ENCODE measurements around the gene KIAA1328.

DNA sequence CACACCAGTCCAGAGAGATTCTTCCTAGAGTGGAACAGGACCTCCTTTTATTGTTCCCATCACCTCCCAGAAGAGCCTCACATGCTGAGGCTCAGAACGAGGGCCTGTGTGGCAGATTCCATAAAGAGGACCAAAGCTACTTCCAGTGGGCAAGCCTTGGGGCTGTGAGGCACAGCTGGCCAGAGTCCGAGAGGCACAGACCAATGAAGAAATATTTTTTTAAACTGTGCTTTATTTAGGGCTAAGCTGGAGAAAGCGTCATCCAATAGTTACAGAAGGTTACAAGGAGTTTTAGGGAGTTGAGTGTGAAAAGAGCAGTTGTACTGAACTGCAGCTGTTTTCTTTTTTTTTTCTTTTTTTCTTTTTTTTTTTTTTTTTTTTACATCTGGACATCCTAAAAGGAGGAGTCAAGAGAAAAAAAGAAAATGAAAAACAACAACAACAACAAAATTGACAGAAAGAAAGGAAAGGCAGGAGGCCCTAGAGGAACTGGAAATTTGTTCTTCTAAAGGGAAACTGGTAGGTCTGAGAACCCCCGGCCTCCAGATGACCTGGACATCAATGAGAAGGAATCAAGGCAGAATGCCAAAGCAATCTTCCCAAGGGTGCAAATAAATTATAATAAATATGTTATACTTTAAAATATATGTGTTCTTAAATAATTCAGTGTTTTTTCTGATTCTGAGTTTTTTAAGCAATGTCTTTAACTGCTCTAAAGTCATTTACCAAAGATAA lies 414.1 kb downstream of the KIAA1328 start:
- TF ChIP-seq POLR2A (IDR thresholded peaks at IDR 0.05) (no peak), POLR2AphosphoS5 (IDR thresholded peaks at IDR 0.05) (no peak)
- TF ChIP-seq, protein P1, sequence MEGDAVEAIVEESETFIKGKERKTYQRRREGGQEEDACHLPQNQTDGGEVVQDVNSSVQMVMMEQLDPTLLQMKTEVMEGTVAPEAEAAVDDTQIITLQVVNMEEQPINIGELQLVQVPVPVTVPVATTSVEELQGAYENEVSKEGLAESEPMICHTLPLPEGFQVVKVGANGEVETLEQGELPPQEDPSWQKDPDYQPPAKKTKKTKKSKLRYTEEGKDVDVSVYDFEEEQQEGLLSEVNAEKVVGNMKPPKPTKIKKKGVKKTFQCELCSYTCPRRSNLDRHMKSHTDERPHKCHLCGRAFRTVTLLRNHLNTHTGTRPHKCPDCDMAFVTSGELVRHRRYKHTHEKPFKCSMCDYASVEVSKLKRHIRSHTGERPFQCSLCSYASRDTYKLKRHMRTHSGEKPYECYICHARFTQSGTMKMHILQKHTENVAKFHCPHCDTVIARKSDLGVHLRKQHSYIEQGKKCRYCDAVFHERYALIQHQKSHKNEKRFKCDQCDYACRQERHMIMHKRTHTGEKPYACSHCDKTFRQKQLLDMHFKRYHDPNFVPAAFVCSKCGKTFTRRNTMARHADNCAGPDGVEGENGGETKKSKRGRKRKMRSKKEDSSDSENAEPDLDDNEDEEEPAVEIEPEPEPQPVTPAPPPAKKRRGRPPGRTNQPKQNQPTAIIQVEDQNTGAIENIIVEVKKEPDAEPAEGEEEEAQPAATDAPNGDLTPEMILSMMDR (IDR thresholded peaks at IDR 0.05): no peak
